Adrenal gland (tissue), 5 donors: Measurements from ENCODE around the gene TMEM184C.

ENCODE experiments used
- CTCF ChIP-seq, 6 experiments: fragments of 450-650 bp in 4 of 6; fragments of 200-600 bp in 2 of 6; sonication (generic) in 1 of 6; IDR thresholded peaks; 1 replicate in 5 of 6; 2 replicates in 1 of 6; pipeline versions ENCODE4 v1.5.1 to v1.8.0; 2016 to 2021; ENCODE audit warnings: antibody characterized with exemption in 6 of 6, mild to moderate bottlenecking in 2 of 6, moderate library complexity in 1 of 6
- POLR2A ChIP-seq, 2 donors: fragments of 450-650 bp; IDR thresholded peaks; one replicate each; pipeline ENCODE4 v1.6.1; 2017; ENCODE audit warnings: antibody characterized with exemption in 2 of 2, mild to moderate bottlenecking in 2 of 2, moderate library complexity in 1 of 2
- donor health status: DM: no; HTN: no; CAD: no.

DNA sequence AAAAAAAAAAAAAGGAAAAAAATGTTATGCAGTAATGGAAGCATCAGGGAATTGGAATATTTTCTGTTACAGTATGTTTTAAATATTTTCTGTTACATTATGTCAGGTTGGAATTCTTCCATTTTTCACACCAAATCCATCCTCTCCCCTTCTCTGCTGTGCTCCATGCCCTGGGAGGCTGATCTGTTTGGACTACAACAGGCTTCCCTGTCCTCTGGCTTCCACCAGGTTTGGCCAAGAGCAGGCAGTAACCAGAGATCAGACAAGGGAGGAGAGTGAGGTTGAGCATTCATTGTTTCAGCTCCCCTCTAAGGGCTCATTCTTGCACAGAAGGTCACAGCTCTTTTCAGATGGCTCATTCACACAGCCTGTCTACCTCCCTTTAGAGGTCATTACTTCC, 11.7 kb upstream of the TMEM184C start:
- TF ChIP-seq CTCF (IDR thresholded peaks at IDR 0.05) (no peak), POLR2A (IDR thresholded peaks at IDR 0.05) (no peak)
